B cell (primary cell): ENCODE results near the gene CNKSR2.

Experiments
- CTCF ChIP-seq: fragments of 200-600 bp; IDR thresholded peaks from one replicate; pipeline ENCODE4 v1.8.0; 2022; ENCODE audit warnings: antibody characterized with exemption, mild to moderate bottlenecking
- EZH2 ChIP-seq: IDR thresholded peaks from 2 replicates; pipeline ENCODE4 v1.6.1; 2012; ENCODE audit warnings: borderline replicate concordance, low read depth, mild to moderate bottlenecking, moderate library complexity, low read length; ENCODE audit not compliant: insufficient read depth, poor library complexity, severe bottlenecking

GRCh38 chrX:21383546-21383945, 9.3 kb downstream of the CNKSR2 start:
- TF ChIP-seq CTCF, result no peak
- no peak for TF ChIP-seq EZH2
